Measurements from ENCODE around the gene DPP6. TPM values are rescaled to one million over a fixed set of nuclear protein-coding genes. Genes with fewer than 3 reads are reported as not detected.

DPP6 gene
- total and polyA plus RNA-seq, 8 donors = 0.29 to 1.2 (median 0.57) TPM

DNA sequence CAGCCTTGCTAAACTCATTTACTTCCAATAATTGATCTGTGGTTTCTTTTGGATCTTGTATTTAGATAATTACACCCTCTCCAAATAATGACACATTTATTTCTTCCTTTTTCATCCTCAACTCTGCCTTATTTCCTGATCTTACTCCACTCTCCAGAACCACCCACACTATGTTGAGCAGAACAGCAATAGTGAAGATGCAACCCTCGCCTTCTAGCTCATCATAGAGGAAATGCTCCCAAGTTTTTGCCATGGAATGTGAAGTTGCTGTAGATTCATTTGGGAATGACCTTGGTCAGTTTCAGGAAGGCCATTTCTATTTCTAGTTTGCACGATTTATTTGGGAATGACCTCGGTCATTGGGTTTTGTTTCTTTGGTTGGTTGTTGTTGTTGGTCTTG is 636.8 kb downstream of the DPP6 start:
- no peak overlapping the region for H3K4me3 ChIP-seq
- ATAC-seq = no peak
- peaks cover 0 to 1% of the 10 kb centered on the region in 2 donors for H3K27me3 ChIP-seq
- TF ChIP-seq, protein P1, sequence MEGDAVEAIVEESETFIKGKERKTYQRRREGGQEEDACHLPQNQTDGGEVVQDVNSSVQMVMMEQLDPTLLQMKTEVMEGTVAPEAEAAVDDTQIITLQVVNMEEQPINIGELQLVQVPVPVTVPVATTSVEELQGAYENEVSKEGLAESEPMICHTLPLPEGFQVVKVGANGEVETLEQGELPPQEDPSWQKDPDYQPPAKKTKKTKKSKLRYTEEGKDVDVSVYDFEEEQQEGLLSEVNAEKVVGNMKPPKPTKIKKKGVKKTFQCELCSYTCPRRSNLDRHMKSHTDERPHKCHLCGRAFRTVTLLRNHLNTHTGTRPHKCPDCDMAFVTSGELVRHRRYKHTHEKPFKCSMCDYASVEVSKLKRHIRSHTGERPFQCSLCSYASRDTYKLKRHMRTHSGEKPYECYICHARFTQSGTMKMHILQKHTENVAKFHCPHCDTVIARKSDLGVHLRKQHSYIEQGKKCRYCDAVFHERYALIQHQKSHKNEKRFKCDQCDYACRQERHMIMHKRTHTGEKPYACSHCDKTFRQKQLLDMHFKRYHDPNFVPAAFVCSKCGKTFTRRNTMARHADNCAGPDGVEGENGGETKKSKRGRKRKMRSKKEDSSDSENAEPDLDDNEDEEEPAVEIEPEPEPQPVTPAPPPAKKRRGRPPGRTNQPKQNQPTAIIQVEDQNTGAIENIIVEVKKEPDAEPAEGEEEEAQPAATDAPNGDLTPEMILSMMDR (IDR thresholded peaks at IDR 0.05) = no peak
- no peak for DNase-seq
- H3K9me3 ChIP-seq = peaks cover 0 to 3% of the 10 kb centered on the region in 2 donors
- H3K27ac ChIP-seq = no peak overlapping the region
- no peaks in the 10 kb centered on the region for H3K36me3 ChIP-seq
- intact Hi-C loops (cut with DNase I) = no loop called here
- H3K4me1 ChIP-seq = no peaks in the 10 kb centered on the region

DNA sequence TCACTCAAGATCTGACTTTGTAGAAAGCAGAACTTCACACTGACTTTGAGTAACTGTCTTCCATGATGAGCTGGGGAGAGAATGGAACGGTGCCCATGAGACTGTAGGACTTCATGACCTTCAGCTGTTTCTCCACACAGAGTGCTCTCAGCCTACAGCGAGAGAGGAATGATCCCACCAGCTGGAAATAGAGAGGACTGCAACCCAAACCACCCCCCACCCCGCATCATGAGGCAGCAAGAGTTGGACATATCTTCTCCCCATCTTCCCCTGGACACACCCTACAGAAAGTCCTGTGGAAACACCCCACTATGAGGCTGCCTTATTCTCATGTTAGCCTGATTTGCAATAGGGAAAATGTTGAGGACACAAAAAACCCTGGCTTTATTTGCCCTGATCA is 638.2 kb downstream of the DPP6 start:
- Histone ChIP-seq H3K4me1 (no peaks in the 10 kb centered on the region), H3K27me3 (no peaks in the 10 kb centered on the region), H3K4me3 (no peak overlapping the region), H3K36me3 (no peaks in the 10 kb centered on the region), H3K9me3 (peaks cover 0 to 3% of the 10 kb centered on the region in 2 donors), H3K27ac (no peak overlapping the region)
- ATAC-seq (no peak), DNase-seq (no peak)
- intact Hi-C loops (cut with DNase I) = no loop called here
- TF ChIP-seq, protein P1 (IDR thresholded peaks at IDR 0.05) = no peak

DNA sequence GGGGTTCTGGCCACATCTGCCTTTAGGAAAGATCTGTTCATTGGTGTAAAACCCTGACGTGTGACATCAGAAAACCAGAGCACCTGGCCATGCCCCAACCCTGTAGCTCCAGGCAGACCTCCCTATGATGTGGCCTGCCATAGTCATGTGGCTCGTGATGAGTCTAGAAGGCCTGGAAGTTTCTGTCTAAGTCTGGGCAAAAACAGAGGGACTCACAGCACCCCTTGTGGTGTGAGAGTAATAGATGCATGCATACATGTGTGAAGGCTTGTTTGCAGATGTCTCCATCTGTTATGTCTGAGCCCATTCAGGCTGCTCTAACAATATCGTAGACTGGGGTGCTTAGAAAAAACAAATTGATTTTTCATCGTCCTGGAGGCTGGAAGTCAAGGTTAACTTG is 641.5 kb downstream of the DPP6 start:
- ATAC-seq (no peak), DNase-seq (no peak)
- TF ChIP-seq, protein P1 (IDR thresholded peaks at IDR 0.05) = no peak
- intact Hi-C loops (cut with DNase I) = no loop called here
- Histone ChIP-seq H3K36me3 (no peaks in the 10 kb centered on the region), H3K9me3 (peaks cover 0 to 3% of the 10 kb centered on the region in 2 donors), H3K27ac (no peak overlapping the region), H3K4me3 (no peak overlapping the region), H3K27me3 (no peaks in the 10 kb centered on the region), H3K4me1 (no peaks in the 10 kb centered on the region)

DNA sequence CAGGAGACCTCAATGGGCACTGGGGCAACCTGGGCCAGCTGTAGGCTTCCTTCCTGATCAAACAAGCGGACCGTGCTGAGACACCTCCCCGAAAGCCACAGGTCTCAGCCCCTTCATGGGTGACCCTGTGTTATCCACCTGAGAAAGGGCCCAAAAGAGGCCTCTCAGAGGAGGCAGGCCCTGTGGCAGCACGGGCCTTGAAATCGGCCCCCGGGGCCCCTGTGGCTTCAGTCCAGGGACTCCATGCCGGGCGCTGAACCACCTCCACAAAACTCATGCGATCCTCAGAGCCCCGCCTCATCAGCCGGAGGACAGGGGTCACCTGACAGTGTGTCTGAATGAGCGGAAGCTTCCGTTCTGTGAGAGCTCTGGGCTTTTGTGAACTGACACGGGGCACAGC is 643.6 kb downstream of the DPP6 start:
- Histone ChIP-seq H3K4me3 (no peak overlapping the region), H3K36me3 (no peaks in the 10 kb centered on the region), H3K27me3 (no peaks in the 10 kb centered on the region), H3K9me3 (peaks cover 0 to 3% of the 10 kb centered on the region in 2 donors), H3K4me1 (no peaks in the 10 kb centered on the region), H3K27ac (no peak overlapping the region)
- ATAC-seq (no peak), DNase-seq (no peak)
- TF ChIP-seq, protein P1 (IDR thresholded peaks at IDR 0.05) = no peak
- intact Hi-C loops (cut with DNase I) = no loop called here

DNA sequence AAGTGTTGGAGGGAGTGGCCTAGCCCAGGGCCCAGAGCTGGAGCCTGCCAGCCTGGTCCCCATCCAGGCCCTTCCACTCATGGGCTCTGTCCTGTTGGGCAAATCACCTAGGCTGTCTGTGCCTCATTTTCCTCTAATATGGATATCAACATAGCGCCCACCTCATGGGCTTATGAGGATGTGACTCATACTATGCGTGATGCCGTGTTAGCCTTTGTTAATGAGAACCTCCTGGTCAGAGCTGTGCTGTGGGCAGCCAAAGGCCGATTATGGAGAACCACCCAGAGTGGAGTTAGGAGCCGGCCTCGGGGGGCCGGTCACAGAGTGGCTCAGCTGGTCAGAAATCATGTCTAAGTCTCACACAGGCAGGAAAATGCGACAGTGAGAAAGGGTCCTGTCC is 644.4 kb downstream of the DPP6 start:
- Histone ChIP-seq H3K9me3 (peaks cover 0 to 3% of the 10 kb centered on the region in 2 donors), H3K27me3 (no peaks in the 10 kb centered on the region), H3K27ac (no peak overlapping the region), H3K4me3 (no peak overlapping the region), H3K36me3 (no peaks in the 10 kb centered on the region), H3K4me1 (no peaks in the 10 kb centered on the region)
- ATAC-seq = no peak
- no peak for DNase-seq
- TF ChIP-seq, protein P1 (IDR thresholded peaks at IDR 0.05) = no peak
- intact Hi-C loops (cut with DNase I) = no loop called here

All from left lung (tissue), 10 donors.